Liver (tissue), 9 donors: ENCODE data around the gene CCR6. TPM values are rescaled to one million over a fixed set of nuclear protein-coding genes. Genes with fewer than 3 reads are reported as not detected.

Experiments
- DNase-seq: peaks from one replicate; pipeline ENCODE4 v3.0.0-alpha.2; 2017; ENCODE audit warnings: low spot score
- H3K27ac ChIP-seq, 2 donors: one replicate each; pipeline ENCODE4 v1.7.0; 2013; ENCODE audit warnings: inconsistent platforms in 2 of 2, low read length in 2 of 2, control low read depth in 1 of 2, low read depth in 1 of 2, mild to moderate bottlenecking in 1 of 2
- H3K27me3 ChIP-seq, 4 donors: one replicate each; pipeline versions ENCODE4 v1.6.1 to v1.7.0; 2013; ENCODE audit warnings: low read length in 3 of 4, inconsistent platforms in 1 of 4, mild to moderate bottlenecking in 1 of 4, moderate library complexity in 1 of 4; ENCODE audit not compliant: control insufficient read depth in 4 of 4, insufficient read depth in 4 of 4
- H3K36me3 ChIP-seq, 4 donors: one replicate each; pipeline versions ENCODE4 v1.6.1 to v1.7.0; 2013; ENCODE audit warnings: low read length in 3 of 4, mild to moderate bottlenecking in 3 of 4, low read depth in 1 of 4, moderate library complexity in 1 of 4; ENCODE audit not compliant: control insufficient read depth in 4 of 4, insufficient read depth in 3 of 4
- H3K4me1 ChIP-seq, 4 donors: one replicate each; pipeline versions ENCODE4 v1.6.1 to v1.7.0; 2013; ENCODE audit warnings: low read length in 3 of 4, mild to moderate bottlenecking in 3 of 4, moderate library complexity in 1 of 4; ENCODE audit not compliant: control insufficient read depth in 4 of 4, insufficient read depth in 4 of 4
- H3K4me3 ChIP-seq, 3 donors: one replicate each; pipeline versions ENCODE4 v1.6.1 to v1.7.0; 2013; ENCODE audit warnings: low read length in 3 of 3, control low read depth in 1 of 3, low read depth in 1 of 3, mild to moderate bottlenecking in 1 of 3
- H3K9ac ChIP-seq, 2 donors: one replicate each; pipeline ENCODE4 v1.7.0; 2013; ENCODE audit warnings: low read length in 2 of 2, mild to moderate bottlenecking in 2 of 2, moderate library complexity in 2 of 2, control low read depth in 1 of 2, low read depth in 1 of 2
- H3K9me3 ChIP-seq, 4 donors: one replicate each; pipeline versions ENCODE4 v1.6.1 to v1.7.0; 2013; ENCODE audit warnings: low read length in 3 of 4; ENCODE audit not compliant: control insufficient read depth in 4 of 4
- ATF3 ChIP-seq: IDR thresholded peaks from 2 replicates; pipeline ENCODE4 v1.6.1; 2016; ENCODE audit warnings: antibody characterized with exemption
- CTCF ChIP-seq: fragments of 150-350 bp; IDR thresholded peaks from 2 replicates; pipeline ENCODE4 v1.5.1; 2017; ENCODE audit warnings: improper control_type of control experiment, low read depth, low read length; ENCODE audit not compliant: missing input control
- EGR1 ChIP-seq, 2 donors: IDR thresholded peaks; 2 replicates each; pipeline ENCODE4 v1.6.1; 2016 to 2018; ENCODE audit warnings: antibody characterized with exemption in 2 of 2, low read depth in 2 of 2
- FOXA2 ChIP-seq: IDR thresholded peaks from 2 replicates; pipeline ENCODE4 v1.6.1; 2016; ENCODE audit warnings: antibody characterized with exemption
- GABPA ChIP-seq, 2 donors: IDR thresholded peaks in 1 of 2; conservative IDR thresholded peaks in 1 of 2; 2 replicates each; pipeline ENCODE4 v1.6.1; 2016; ENCODE audit warnings: antibody characterized with exemption in 2 of 2, mild to moderate bottlenecking in 1 of 2, moderate library complexity in 1 of 2
- HNF4G ChIP-seq: IDR thresholded peaks from 2 replicates; pipeline ENCODE4 v1.6.1; 2016; ENCODE audit warnings: antibody characterized with exemption
- JUND ChIP-seq, 2 donors: IDR thresholded peaks; 2 replicates each; pipeline ENCODE4 v1.6.1; 2016; ENCODE audit warnings: antibody characterized with exemption in 2 of 2
- MAX ChIP-seq: IDR thresholded peaks from 2 replicates; pipeline ENCODE4 v1.6.1; 2016; ENCODE audit warnings: antibody characterized with exemption
- NR2F2 ChIP-seq: IDR thresholded peaks from 2 replicates; pipeline ENCODE4 v1.6.1; 2016; ENCODE audit warnings: antibody characterized with exemption
- RAD21 ChIP-seq, 2 donors: IDR thresholded peaks; 2 replicates each; pipeline ENCODE4 v1.6.1; 2016; ENCODE audit warnings: antibody characterized with exemption in 2 of 2, mild to moderate bottlenecking in 2 of 2
- REST ChIP-seq: IDR thresholded peaks from 2 replicates; pipeline ENCODE4 v1.6.1; 2016; ENCODE audit warnings: antibody characterized with exemption, mild to moderate bottlenecking
- TAF1 ChIP-seq: conservative IDR thresholded peaks from 2 replicates; pipeline ENCODE4 v1.6.1; 2016; ENCODE audit warnings: antibody characterized with exemption, mild to moderate bottlenecking
- YY1 ChIP-seq: IDR thresholded peaks from 2 replicates; pipeline ENCODE4 v1.6.1; 2016; ENCODE audit warnings: antibody characterized with exemption, mild to moderate bottlenecking
- ZBTB33 ChIP-seq: IDR thresholded peaks from 2 replicates; pipeline ENCODE4 v1.6.1; 2016; ENCODE audit warnings: antibody characterized with exemption
- WGBS: extraction: QIAGEN DNeasy Blood & Tissue Kit; methylation state at CpG from one replicate; pipeline ENCODE4 v1.1.7; 2013; 5-methylcytosine and 5-hydroxymethylcytosine counted together
- polyA plus RNA-seq, 2 donors: library from polyadenylated mRNA; stranded (reverse) in 1 of 2; unstranded in 1 of 2; fragments of 200-250 nt in 1 of 2; fragments of >200 nt in 1 of 2; fragmentation: Nextera tagmentation in 1 of 2; extraction: Ambion mirVana in 1 of 2; gene quantifications; one replicate each; pipeline versions ENCODE4 v1.2.1 to v1.2.3, GENCODE V29; 2013 to 2015
- total RNA-seq, 2 donors: library from RNA; depleted of rRNA; stranded (reverse); fragments of >200 nt; gene quantifications; one replicate each; pipeline ENCODE4 v1.2.3, GENCODE V29; 2014
- donor health status: healthy.
- donor health status: healthy.
- donor health status: healthy.
- donor health status: healthy.
- donor health status: healthy.

The CCR6 gene
- total and polyA plus RNA-seq, 4 donors = 0.02 to 8.4 TPM; not detected in 2

- Histone ChIP-seq H3K27me3 (no peaks in the 10 kb centered on the region), H3K9ac (no peak overlapping the region), H3K4me3 (no peak overlapping the region), H3K36me3 (no peaks in the 10 kb centered on the region), H3K27ac (no peak overlapping the region), H3K9me3 (no peaks in the 10 kb centered on the region), H3K4me1 (no peaks in the 10 kb centered on the region)
- no peak for DNase-seq
- WGBS = 91% methylated on average over 33 of the region's 33 CpGs
- TF ChIP-seq ZBTB33 (no peak), JUND (IDR thresholded peaks at IDR 0.05) (no peak), TAF1 (no peak), EGR1 (IDR thresholded peaks at IDR 0.05; ENCODE audit: low read depth in 2 of 2) (no peak), FOXA2 (no peak), CTCF (no peak), RAD21 (IDR thresholded peaks at IDR 0.05) (no peak), GABPA (IDR thresholded peaks at IDR 0.05 in 1 of 2, conservative IDR thresholded peaks at IDR 0.05 in 1 of 2) (no peak), NR2F2 (no peak)
These were observed 8.1 kb downstream of the CCR6 start for GRCh38 chr6:167130712-167131684.

GRCh38 chr6:167134448-167135328, 11.8 kb downstream of the CCR6 start:
- no peak overlapping the region for H3K27ac ChIP-seq
- no peak for DNase-seq
- TF ChIP-seq RAD21 (IDR thresholded peaks at IDR 0.05) (no peak), TAF1 (no peak)
- H3K27me3 ChIP-seq = no peaks in the 10 kb centered on the region
- H3K4me3 ChIP-seq = no peak overlapping the region
- no peak overlapping the region for H3K9ac ChIP-seq
- H3K9me3 ChIP-seq = no peaks in the 10 kb centered on the region
- H3K4me1 ChIP-seq = no peaks in the 10 kb centered on the region
- H3K36me3 ChIP-seq = no peaks in the 10 kb centered on the region
- 91% methylated on average over 23 of the region's 23 CpGs for WGBS

GRCh38 chr6:167136376-167136775, 13.5 kb downstream of the CCR6 start:
- Histone ChIP-seq H3K4me1 (no peaks in the 10 kb centered on the region), H3K9me3 (no peaks in the 10 kb centered on the region), H3K9ac (no peak overlapping the region), H3K4me3 (no peak overlapping the region), H3K36me3 (no peaks in the 10 kb centered on the region), H3K27me3 (no peaks in the 10 kb centered on the region), H3K27ac (no peak overlapping the region)
- WGBS = 90% methylated on average over 13 of the region's 13 CpGs
- no peak for DNase-seq
- TF ChIP-seq HNF4G (no peak), GABPA (IDR thresholded peaks at IDR 0.05 in 1 of 2, conservative IDR thresholded peaks at IDR 0.05 in 1 of 2) (no peak), FOXA2 (no peak), JUND (IDR thresholded peaks at IDR 0.05) (no peak), YY1 (no peak), ATF3 (no peak), MAX (no peak), NR2F2 (no peak), REST (no peak), ZBTB33 (no peak)
